Endothelial cell (in vitro differentiated cells): Measurements from ENCODE around the gene CEP95. TPM values are rescaled to one million over a fixed set of nuclear protein-coding genes. Genes with fewer than 3 reads are reported as not detected.

Source experiments
- DNase-seq: peaks from one replicate; pipeline ENCODE4 v3.0.0; 2021; ENCODE audit warnings: low spot score
- H3K27ac Mint-ChIP-seq: one replicate; pipeline ENCODE4 v1.8.0; 2021; ENCODE audit warnings: mixed read lengths, inconsistent platforms; ENCODE audit not compliant: unreplicated experiment
- H3K27me3 Mint-ChIP-seq: one replicate; pipeline ENCODE4 v1.8.0; 2021; ENCODE audit warnings: mild to moderate bottlenecking, moderate library complexity, mixed read lengths, inconsistent platforms; ENCODE audit not compliant: unreplicated experiment
- H3K36me3 Mint-ChIP-seq: one replicate; pipeline ENCODE4 v1.8.0; 2021; ENCODE audit warnings: mild to moderate bottlenecking, low read depth, mixed read lengths, inconsistent platforms; ENCODE audit not compliant: unreplicated experiment
- H3K4me1 Mint-ChIP-seq: one replicate; pipeline ENCODE4 v1.8.0; 2021; ENCODE audit warnings: mild to moderate bottlenecking, mixed read lengths, inconsistent platforms; ENCODE audit not compliant: unreplicated experiment
- H3K4me3 Mint-ChIP-seq: one replicate; pipeline ENCODE4 v1.8.0; 2021; ENCODE audit warnings: mild to moderate bottlenecking, mixed read lengths, inconsistent platforms; ENCODE audit not compliant: unreplicated experiment
- H3K9me3 Mint-ChIP-seq: one replicate; pipeline ENCODE4 v1.8.0; 2021; ENCODE audit warnings: mixed read lengths, inconsistent platforms; ENCODE audit not compliant: unreplicated experiment
- CTCF ChIP-seq: fragments of 200-600 bp; sonication (generic); IDR thresholded peaks from one replicate; pipeline ENCODE4 v1.5.0; 2021; ENCODE audit warnings: antibody characterized with exemption; ENCODE audit not compliant: unreplicated experiment
- total RNA-seq: library from RNA; stranded (reverse); fragmentation: NEBNext Ultra II Directional; extraction: Animal tissue kit (Norgen Biotek cat#: 25700); gene quantifications from one replicate; pipeline ENCODE4 v1.2.1, GENCODE V29; 2021; ENCODE audit not compliant: unreplicated experiment

CEP95 gene
- total RNA-seq, 1 donor from 2014 or later, result 47.8 TPM

- Mint-ChIP-seq H3K27ac (no peak overlapping the region), H3K9me3 (no peaks in the 10 kb centered on the region), H3K27me3 (no peaks in the 10 kb centered on the region), H3K4me1 (no peaks in the 10 kb centered on the region), H3K4me3 (no peak overlapping the region), H3K36me3 (peaks cover 22% of the 10 kb centered on the region)
- no peak for TF ChIP-seq CTCF
- no peak for DNase-seq
These were observed 48.5 kb downstream of the CEP95 start for GRCh38 chr17:64555281-64555680.

GRCh38 chr17:64564098-64564497, 57.3 kb downstream of the CEP95 start:
- no peaks in the 10 kb centered on the region for H3K9me3 Mint-ChIP-seq
- H3K36me3 Mint-ChIP-seq, result peaks cover 23% of the 10 kb centered on the region
- no peaks in the 10 kb centered on the region for H3K27me3 Mint-ChIP-seq
- no peak overlapping the region for H3K4me3 Mint-ChIP-seq
- peaks cover 8% of the 10 kb centered on the region for H3K4me1 Mint-ChIP-seq
- no peak for TF ChIP-seq CTCF
- no peak for DNase-seq
- no peak overlapping the region for H3K27ac Mint-ChIP-seq

GRCh38 chr17:64565563-64565962, 58.8 kb downstream of the CEP95 start:
- Mint-ChIP-seq H3K9me3 (no peaks in the 10 kb centered on the region), H3K4me1 (peaks cover 8% of the 10 kb centered on the region), H3K36me3 (peaks cover 23% of the 10 kb centered on the region), H3K27ac (no peak overlapping the region), H3K4me3 (no peak overlapping the region), H3K27me3 (no peaks in the 10 kb centered on the region)
- no peak for DNase-seq
- no peak for TF ChIP-seq CTCF

- DNase-seq, result no peak
- TF ChIP-seq CTCF, result no peak
- H3K27me3 Mint-ChIP-seq, result no peaks in the 10 kb centered on the region
- peaks cover 3% of the 10 kb centered on the region for H3K4me1 Mint-ChIP-seq
- H3K36me3 Mint-ChIP-seq, result peaks cover 14% of the 10 kb centered on the region
- no peaks in the 10 kb centered on the region for H3K9me3 Mint-ChIP-seq
- no peak overlapping the region for H3K4me3 Mint-ChIP-seq
- H3K27ac Mint-ChIP-seq, result peak overlapping the region; percentile 36
These were observed 65.0 kb downstream of the CEP95 start for GRCh38 chr17:64571746-64572145.

- H3K4me3 Mint-ChIP-seq, result no peak overlapping the region
- no peaks in the 10 kb centered on the region for H3K4me1 Mint-ChIP-seq
- no peaks in the 10 kb centered on the region for H3K27me3 Mint-ChIP-seq
- peaks cover 8% of the 10 kb centered on the region for H3K36me3 Mint-ChIP-seq
- peak overlapping the region; percentile 31 for H3K27ac Mint-ChIP-seq
- no peak for TF ChIP-seq CTCF
- DNase-seq, result no peak
- no peaks in the 10 kb centered on the region for H3K9me3 Mint-ChIP-seq
These were observed 65.9 kb downstream of the CEP95 start for GRCh38 chr17:64572682-64573154.
